Measurements from ENCODE around the gene SORCS2. TPM values are rescaled to one million over a fixed set of nuclear protein-coding genes. Genes with fewer than 3 reads are reported as not detected.

SORCS2 gene
- total and polyA plus RNA-seq, 2 of the 13 experiments (the other 11 are each of a cell fraction or from before 2014, with no cell fraction given), result 0.82 to 1.0 TPM

DNA sequence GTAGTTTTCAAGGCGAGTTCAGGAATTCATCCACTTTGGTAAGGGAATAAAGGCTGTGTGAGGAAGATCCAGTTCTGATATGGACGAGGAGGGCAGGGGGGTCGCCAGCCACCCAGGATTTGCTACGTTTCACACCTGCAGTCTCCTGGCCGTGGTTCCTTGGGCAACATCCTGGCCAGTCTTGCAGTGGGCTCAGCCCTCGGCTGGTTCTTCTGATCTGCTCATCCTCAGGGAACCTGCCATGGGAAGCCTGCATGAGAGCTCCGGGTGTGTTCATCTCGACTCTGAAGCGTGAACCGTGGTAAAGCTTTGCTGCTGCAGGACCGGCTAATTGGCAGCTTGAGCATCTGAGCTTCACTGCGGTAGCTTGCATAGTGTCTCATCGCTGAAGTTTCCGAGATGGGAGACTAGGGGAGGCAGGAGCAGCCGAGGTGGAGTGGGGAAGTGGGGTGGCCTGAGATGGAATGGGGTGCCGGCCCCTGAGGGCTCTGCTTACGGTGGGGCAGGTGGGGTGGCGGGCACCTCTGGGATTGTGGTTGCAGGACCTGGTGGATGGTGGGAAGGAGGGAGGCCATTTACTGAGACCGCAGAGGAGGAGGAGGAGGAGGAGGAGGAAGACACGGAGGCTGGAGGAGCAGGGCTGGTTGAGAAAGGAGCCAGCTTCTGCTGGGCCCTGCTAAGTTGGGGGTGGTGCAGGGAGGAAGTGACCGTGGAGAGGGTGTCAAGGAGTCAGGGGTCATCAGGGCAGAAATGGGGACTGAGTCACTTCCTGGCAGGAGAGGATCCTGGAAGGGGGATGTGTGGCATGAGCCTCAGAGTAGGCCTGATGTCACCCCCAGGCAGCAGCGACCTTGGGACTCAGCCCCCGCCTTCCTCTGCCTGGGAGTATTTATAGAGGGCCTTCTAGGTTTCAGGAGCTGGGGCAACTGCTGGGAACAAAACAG, 455.5 kb downstream of the SORCS2 start (continued):
- TF ChIP-seq, protein P1, sequence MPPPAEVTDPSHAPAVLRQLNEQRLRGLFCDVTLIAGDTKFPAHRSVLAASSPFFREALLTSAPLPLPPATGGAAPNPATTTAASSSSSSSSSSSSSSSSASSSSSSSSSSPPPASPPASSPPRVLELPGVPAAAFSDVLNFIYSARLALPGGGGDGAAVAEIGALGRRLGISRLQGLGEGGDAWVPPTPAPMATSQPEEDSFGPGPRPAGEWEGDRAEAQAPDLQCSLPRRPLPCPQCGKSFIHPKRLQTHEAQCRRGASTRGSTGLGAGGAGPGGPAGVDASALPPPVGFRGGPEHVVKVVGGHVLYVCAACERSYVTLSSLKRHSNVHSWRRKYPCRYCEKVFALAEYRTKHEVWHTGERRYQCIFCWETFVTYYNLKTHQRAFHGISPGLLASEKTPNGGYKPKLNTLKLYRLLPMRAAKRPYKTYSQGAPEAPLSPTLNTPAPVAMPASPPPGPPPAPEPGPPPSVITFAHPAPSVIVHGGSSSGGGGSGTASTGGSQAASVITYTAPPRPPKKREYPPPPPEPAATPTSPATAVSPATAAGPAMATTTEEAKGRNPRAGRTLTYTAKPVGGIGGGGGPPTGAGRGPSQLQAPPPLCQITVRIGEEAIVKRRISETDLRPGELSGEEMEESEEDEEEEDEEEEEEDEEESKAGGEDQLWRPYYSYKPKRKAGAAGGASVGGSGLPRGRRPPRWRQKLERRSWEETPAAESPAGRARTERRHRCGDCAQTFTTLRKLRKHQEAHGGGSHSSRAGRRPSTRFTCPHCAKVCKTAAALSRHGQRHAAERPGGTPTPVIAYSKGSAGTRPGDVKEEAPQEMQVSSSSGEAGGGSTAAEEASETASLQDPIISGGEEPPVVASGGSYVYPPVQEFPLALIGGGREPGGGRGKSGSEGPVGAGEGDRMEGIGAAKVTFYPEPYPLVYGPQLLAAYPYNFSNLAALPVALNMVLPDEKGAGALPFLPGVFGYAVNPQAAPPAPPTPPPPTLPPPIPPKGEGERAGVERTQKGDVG (CRISPR knock-in tag; IDR thresholded peaks at IDR 0.05; ENCODE audit: borderline replicate concordance), result no peak
- TF ChIP-seq TOE1 (CRISPR knock-in tag; IDR thresholded peaks at IDR 0.05) (no peak), MEF2D (CRISPR knock-in tag; IDR thresholded peaks at IDR 0.05) (peak; percentile 80; the same call in 1 of the 2 replicates), ZNF17 (CRISPR knock-in tag; IDR thresholded peaks at IDR 0.05) (no peak), PRPF4 (IDR thresholded peaks at IDR 0.05; ENCODE audit: low read depth, low read length, poor library complexity, severe bottlenecking) (no peak), SATB2 (CRISPR knock-in tag; IDR thresholded peaks at IDR 0.05) (no peak), AGO1 (IDR thresholded peaks at IDR 0.05; ENCODE audit: low read depth, low read length, poor library complexity, severe bottlenecking) (no peak), DMTF1 (CRISPR knock-in tag; IDR thresholded peaks at IDR 0.05) (no peak), ZNF160 (CRISPR knock-in tag; IDR thresholded peaks at IDR 0.05) (no peak), MAF1 (CRISPR knock-in tag; IDR thresholded peaks at IDR 0.05; ENCODE audit: borderline replicate concordance) (no peak)
